Measurements from ENCODE around the gene TMTC3.

GRCh38 chr12:88181881-88182280 lies 39.8 kb downstream of the TMTC3 start:
- no peak for TF ChIP-seq RCOR1 (IDR thresholded peaks at IDR 0.05; ENCODE audit: insufficient replicate concordance, low read length)
- no peak for TF ChIP-seq CTCF (conservative IDR thresholded peaks at IDR 0.05; ENCODE audit: low read depth, low read length)
- TF ChIP-seq SMC3 (IDR thresholded peaks at IDR 0.05; ENCODE audit: low read depth, low read length), result no peak
- no peak for TF ChIP-seq ELK1 (IDR thresholded peaks at IDR 0.05; ENCODE audit: borderline replicate concordance, low read depth, low read length)
- TF ChIP-seq MAZ (IDR thresholded peaks at IDR 0.05; ENCODE audit: borderline replicate concordance, low read depth, low read length), result no peak
- 0 out of 2 replicates have a peak, but pooled peaks have one; percentile 25 for TF ChIP-seq CEBPB (IDR thresholded peaks at IDR 0.05; ENCODE audit: low read depth, low read length)
- no peak for TF ChIP-seq RAD21 (IDR thresholded peaks at IDR 0.05; ENCODE audit: low read length)
- TF ChIP-seq POLR2A (IDR thresholded peaks at IDR 0.05; ENCODE audit: low read depth, low read length), result no peak
- TF ChIP-seq MAFK (IDR thresholded peaks at IDR 0.05; ENCODE audit: low read depth, low read length), result no peak
- TF ChIP-seq MXI1 (IDR thresholded peaks at IDR 0.05; ENCODE audit: borderline replicate concordance, low read depth, low read length), result no peak
- TF ChIP-seq BHLHE40 (IDR thresholded peaks at IDR 0.05; ENCODE audit: low read depth, low read length), result no peak
- TF ChIP-seq USF2 (IDR thresholded peaks at IDR 0.05; ENCODE audit: low read depth, low read length), result no peak

Measured in IMR-90 (cell line).